Measurements from ENCODE around the gene MT1X. TPM values are rescaled to one million over a fixed set of nuclear protein-coding genes. Genes with fewer than 3 reads are reported as not detected.

MT1X gene
- total RNA-seq, 2 experiments from 2014 or later: 17.1 to 21.2 TPM

DNA sequence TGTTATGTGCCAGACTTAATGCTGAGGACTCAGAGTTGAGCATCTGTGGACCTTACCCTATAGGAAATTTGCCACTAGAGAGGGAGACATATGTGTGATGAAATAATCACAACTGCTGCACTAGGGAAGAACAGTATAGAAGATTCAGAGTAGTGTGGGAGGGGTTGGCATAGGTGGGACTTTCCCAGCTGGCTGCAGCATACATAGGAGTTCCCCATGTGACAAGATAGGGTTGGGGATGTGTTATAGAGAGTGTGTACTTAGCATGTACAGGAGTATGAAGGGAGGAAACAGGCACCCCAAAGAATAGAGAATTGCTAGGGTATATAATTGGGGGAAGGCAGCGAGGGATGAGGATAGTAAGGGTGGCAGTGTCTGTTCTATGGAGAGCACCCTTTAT lies 50.6 kb downstream of the MT1X start:
- CTCF ChIA-PET (ENCODE audit: unreplicated experiment): interaction anchor here (0.6 kb wide), 1 partner anchor 77 kb away, joined by 3 read pairs; no protein-coding TSS in a partner anchor
- peaks cover 32% of the 10 kb centered on the region for H3K36me3 ChIP-seq (ENCODE audit: insufficient read depth, low read length)
- peaks cover 13% of the 10 kb centered on the region; the same call in 1 of the 2 replicates for H4K20me1 ChIP-seq (ENCODE audit: insufficient read depth, low read length)
- no peak for DNase-seq (ENCODE audit: low spot score)
- H3K9me2 ChIP-seq (ENCODE audit: insufficient read depth, low read length): no peaks in the 10 kb centered on the region
- BruUV-seq (replicated peaks): no TSS peak
- POLR2A ChIA-PET: interaction anchor here (0.6 kb wide), 1 partner anchor 23 kb away, joined by 4 read pairs; no protein-coding TSS in a partner anchor
- peak overlapping the region; percentile 81 for H3K4me2 ChIP-seq (ENCODE audit: low read length)
- TF ChIP-seq, protein P1, sequence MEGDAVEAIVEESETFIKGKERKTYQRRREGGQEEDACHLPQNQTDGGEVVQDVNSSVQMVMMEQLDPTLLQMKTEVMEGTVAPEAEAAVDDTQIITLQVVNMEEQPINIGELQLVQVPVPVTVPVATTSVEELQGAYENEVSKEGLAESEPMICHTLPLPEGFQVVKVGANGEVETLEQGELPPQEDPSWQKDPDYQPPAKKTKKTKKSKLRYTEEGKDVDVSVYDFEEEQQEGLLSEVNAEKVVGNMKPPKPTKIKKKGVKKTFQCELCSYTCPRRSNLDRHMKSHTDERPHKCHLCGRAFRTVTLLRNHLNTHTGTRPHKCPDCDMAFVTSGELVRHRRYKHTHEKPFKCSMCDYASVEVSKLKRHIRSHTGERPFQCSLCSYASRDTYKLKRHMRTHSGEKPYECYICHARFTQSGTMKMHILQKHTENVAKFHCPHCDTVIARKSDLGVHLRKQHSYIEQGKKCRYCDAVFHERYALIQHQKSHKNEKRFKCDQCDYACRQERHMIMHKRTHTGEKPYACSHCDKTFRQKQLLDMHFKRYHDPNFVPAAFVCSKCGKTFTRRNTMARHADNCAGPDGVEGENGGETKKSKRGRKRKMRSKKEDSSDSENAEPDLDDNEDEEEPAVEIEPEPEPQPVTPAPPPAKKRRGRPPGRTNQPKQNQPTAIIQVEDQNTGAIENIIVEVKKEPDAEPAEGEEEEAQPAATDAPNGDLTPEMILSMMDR (conservative IDR thresholded peaks at IDR 0.05; ENCODE audit: low read length): no peak
- TF ChIP-seq EZH2phosphoT487 (IDR thresholded peaks at IDR 0.05; ENCODE audit: borderline replicate concordance, low read depth, low read length): no peak
- no peaks in the 10 kb centered on the region; the same call in 1 of the 2 replicates for H3K9me3 ChIP-seq (ENCODE audit: low read length)
- no peak overlapping the region for H3K27ac ChIP-seq (ENCODE audit: low read depth, low read length, poor library complexity, severe bottlenecking)
- H2AFZ ChIP-seq (ENCODE audit: low read length): no peak overlapping the region
- intact Hi-C loops (cut with micrococcal nuclease; ENCODE audit: unreplicated experiment): no loop called here
- H3K79me2 ChIP-seq (ENCODE audit: insufficient read depth, low read depth, low read length): peaks cover 78% of the 10 kb centered on the region
- H3K4me1 ChIP-seq (ENCODE audit: insufficient read depth, low read length, poor library complexity, severe bottlenecking): peaks cover 60% of the 10 kb centered on the region
- peak overlapping the region; percentile 92 for H3K4me3 ChIP-seq (ENCODE audit: low read depth, low read length, poor library complexity, severe bottlenecking)

Other genes with a start within 250 kb of the MT1X start
- gene NUDT21, start 231.1 kb upstream of the MT1X start, total RNA-seq (2014; rRNA removed; shearing (Covaris generic)): 123 and 229 TPM in 2 replicates
- gene NUDT21, start 231.1 kb upstream of the MT1X start, total RNA-seq (2022): 270 and 273 TPM in 2 replicates
- 35.1 and 78.7 TPM in 2 replicates for gene OGFOD1, start 230.9 kb upstream of the MT1X start, total RNA-seq (2014; rRNA removed; shearing (Covaris generic))
- 45.3 and 56.8 TPM in 2 replicates for gene OGFOD1, start 230.9 kb upstream of the MT1X start, total RNA-seq (2022)
- 13.9 and 15.3 TPM in 2 replicates for gene BBS2, start 162.4 kb upstream of the MT1X start, total RNA-seq (2014; rRNA removed; shearing (Covaris generic))
- gene BBS2, start 162.4 kb upstream of the MT1X start, total RNA-seq (2022): 14.1 and 18.3 TPM in 2 replicates
- not detected in 2 replicates for gene MT4, start 117.4 kb upstream of the MT1X start, total RNA-seq (2014; rRNA removed; shearing (Covaris generic))
- gene MT4, start 117.4 kb upstream of the MT1X start, total RNA-seq (2022): not detected in 2 replicates
- not detected in 2 replicates for gene MT3, start 92.9 kb upstream of the MT1X start, total RNA-seq (2014; rRNA removed; shearing (Covaris generic))
- gene MT3, start 92.9 kb upstream of the MT1X start, total RNA-seq (2022): not detected in 2 replicates
- gene MT2A, start 73.9 kb upstream of the MT1X start, total RNA-seq (2014; rRNA removed; shearing (Covaris generic)): 27.2 and 40.0 TPM in 2 replicates
- 5.7 and 9.3 TPM in 2 replicates for gene MT2A, start 73.9 kb upstream of the MT1X start, total RNA-seq (2022)
- not detected in 2 replicates for gene MT1E, start 56.7 kb upstream of the MT1X start, total RNA-seq (2014; rRNA removed; shearing (Covaris generic))
- gene MT1E, start 56.7 kb upstream of the MT1X start, total RNA-seq (2022): not detected in 2 replicates
- not detected in 2 replicates for gene MT1M, start 49.8 kb upstream of the MT1X start, total RNA-seq (2014; rRNA removed; shearing (Covaris generic))
- gene MT1M, start 49.8 kb upstream of the MT1X start, total RNA-seq (2022): not detected in 2 replicates
- gene MT1A, start 43.8 kb upstream of the MT1X start, total RNA-seq (2014; rRNA removed; shearing (Covaris generic)): not detected in 2 replicates
- not detected in 2 replicates for gene MT1A, start 43.8 kb upstream of the MT1X start, total RNA-seq (2022)
- gene MT1B, start 30.6 kb upstream of the MT1X start, total RNA-seq (2014; rRNA removed; shearing (Covaris generic)): not detected in 2 replicates
- gene MT1B, start 30.6 kb upstream of the MT1X start, total RNA-seq (2022): not detected in 2 replicates
- gene MT1F, start 24.5 kb upstream of the MT1X start, total RNA-seq (2014; rRNA removed; shearing (Covaris generic)): 0.44 TPM in 1 of 2 replicates, not detected in the other
- 1.8 TPM in 1 of 2 replicates, not detected in the other for gene MT1F, start 24.5 kb upstream of the MT1X start, total RNA-seq (2022)
- not detected in 2 replicates for gene MT1G, start 14.4 kb upstream of the MT1X start, total RNA-seq (2014; rRNA removed; shearing (Covaris generic))
- gene MT1G, start 14.4 kb upstream of the MT1X start, total RNA-seq (2022): not detected in 2 replicates
- gene MT1H, start 12.7 kb upstream of the MT1X start, total RNA-seq (2014; rRNA removed; shearing (Covaris generic)): not detected in 2 replicates
- not detected in 2 replicates for gene MT1H, start 12.7 kb upstream of the MT1X start, total RNA-seq (2022)
- gene NUP93, start 47.7 kb downstream of the MT1X start, total RNA-seq (2014; rRNA removed; shearing (Covaris generic)): 119 and 120 TPM in 2 replicates
- 148 and 183 TPM in 2 replicates for gene NUP93, start 47.7 kb downstream of the MT1X start, total RNA-seq (2022)
- gene SLC12A3, start 182.7 kb downstream of the MT1X start, total RNA-seq (2014; rRNA removed; shearing (Covaris generic)): 0.25 and 1.6 TPM in 2 replicates
- gene SLC12A3, start 182.7 kb downstream of the MT1X start, total RNA-seq (2022): 0.63 and 0.88 TPM in 2 replicates
- 121 and 140 TPM in 2 replicates for gene HERPUD1, start 249.7 kb downstream of the MT1X start, total RNA-seq (2014; rRNA removed; shearing (Covaris generic))
- 294 and 342 TPM in 2 replicates for gene HERPUD1, start 249.7 kb downstream of the MT1X start, total RNA-seq (2022)

Data from OCI-LY7 (cell line).